ENCODE results near the gene B3GNT5. TPM values are rescaled to one million over a fixed set of nuclear protein-coding genes. Genes with fewer than 3 reads are reported as not detected.

B3GNT5 gene
- total RNA-seq, 4 donors from 2014 or later, result 7.9 to 42.0 (median 19.7) TPM

GRCh38 chr3:183279371-183279770 is 26.3 kb downstream of the B3GNT5 start:
- DNase-seq (ENCODE audit: low spot score) (no peak), ATAC-seq (ENCODE audit: low FRiP score) (no peak)
- no peak for TF ChIP-seq CTCF (IDR thresholded peaks at IDR 0.05)

GRCh38 chr3:183281126-183281797 is 28.2 kb downstream of the B3GNT5 start:
- DNase-seq (ENCODE audit: low spot score), result no peak
- no peak for TF ChIP-seq CTCF (IDR thresholded peaks at IDR 0.05)
- no peak for ATAC-seq (ENCODE audit: low FRiP score)

GRCh38 chr3:183283886-183284285 is 30.8 kb downstream of the B3GNT5 start:
- ATAC-seq (ENCODE audit: low FRiP score), result no peak
- DNase-seq (ENCODE audit: low spot score), result no peak

GRCh38 chr3:183284570-183284969 is 31.5 kb downstream of the B3GNT5 start:
- TF ChIP-seq CTCF (IDR thresholded peaks at IDR 0.05), result no peak
- DNase-seq (ENCODE audit: low spot score), result no peak
- no peak for ATAC-seq (ENCODE audit: low FRiP score)

More at GRCh38 chr3:183283886-183284285, 30.8 kb downstream of the B3GNT5 start:
- no peak for TF ChIP-seq CTCF (IDR thresholded peaks at IDR 0.05)

- ATAC-seq (ENCODE audit: low FRiP score) (no peak), DNase-seq (ENCODE audit: low spot score) (no peak)
- TF ChIP-seq CTCF (IDR thresholded peaks at IDR 0.05), result no peak
Measured at GRCh38 chr3:183285318-183285717, 32.3 kb downstream of the B3GNT5 start.

- TF ChIP-seq CTCF (IDR thresholded peaks at IDR 0.05), result no peak
- DNase-seq (ENCODE audit: low spot score) (peak; percentile 66), ATAC-seq (ENCODE audit: low FRiP score) (peak; percentile 96)
Measured at GRCh38 chr3:183285828-183286457, 32.9 kb downstream of the B3GNT5 start.

All from omental fat pad (tissue), 4 donors.